ENCODE measurements around the gene NPHP1. TPM values are rescaled to one million over a fixed set of nuclear protein-coding genes. Genes with fewer than 3 reads are reported as not detected.

The NPHP1 gene
- total RNA-seq, 1 donor from 2014 or later, result 9.8 TPM

DNA sequence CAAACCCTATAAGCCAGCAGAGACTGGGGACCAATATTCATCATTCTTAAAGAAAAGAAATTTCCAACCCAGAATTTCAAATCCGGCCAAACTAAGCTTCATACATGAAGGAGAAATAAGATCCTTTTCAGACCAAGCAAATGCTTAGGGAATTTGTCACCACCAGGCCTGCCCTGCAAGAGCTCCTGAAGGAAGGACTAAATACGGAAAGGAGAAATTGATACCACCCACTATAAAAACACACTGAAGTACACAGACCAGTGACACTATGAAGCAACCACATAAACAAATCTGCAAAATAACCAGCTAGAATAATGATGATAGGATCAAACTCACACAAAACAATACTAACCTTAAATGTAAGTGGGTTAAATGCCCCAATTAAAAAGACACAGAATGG is 22.4 kb downstream of the NPHP1 start:
- H3K9me3 ChIP-seq, result no peaks in the 10 kb centered on the region
- TF ChIP-seq, protein P1, sequence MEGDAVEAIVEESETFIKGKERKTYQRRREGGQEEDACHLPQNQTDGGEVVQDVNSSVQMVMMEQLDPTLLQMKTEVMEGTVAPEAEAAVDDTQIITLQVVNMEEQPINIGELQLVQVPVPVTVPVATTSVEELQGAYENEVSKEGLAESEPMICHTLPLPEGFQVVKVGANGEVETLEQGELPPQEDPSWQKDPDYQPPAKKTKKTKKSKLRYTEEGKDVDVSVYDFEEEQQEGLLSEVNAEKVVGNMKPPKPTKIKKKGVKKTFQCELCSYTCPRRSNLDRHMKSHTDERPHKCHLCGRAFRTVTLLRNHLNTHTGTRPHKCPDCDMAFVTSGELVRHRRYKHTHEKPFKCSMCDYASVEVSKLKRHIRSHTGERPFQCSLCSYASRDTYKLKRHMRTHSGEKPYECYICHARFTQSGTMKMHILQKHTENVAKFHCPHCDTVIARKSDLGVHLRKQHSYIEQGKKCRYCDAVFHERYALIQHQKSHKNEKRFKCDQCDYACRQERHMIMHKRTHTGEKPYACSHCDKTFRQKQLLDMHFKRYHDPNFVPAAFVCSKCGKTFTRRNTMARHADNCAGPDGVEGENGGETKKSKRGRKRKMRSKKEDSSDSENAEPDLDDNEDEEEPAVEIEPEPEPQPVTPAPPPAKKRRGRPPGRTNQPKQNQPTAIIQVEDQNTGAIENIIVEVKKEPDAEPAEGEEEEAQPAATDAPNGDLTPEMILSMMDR (IDR thresholded peaks at IDR 0.05), result no peak
- intact Hi-C loops (cut with DNase I), result no loop called here

DNA sequence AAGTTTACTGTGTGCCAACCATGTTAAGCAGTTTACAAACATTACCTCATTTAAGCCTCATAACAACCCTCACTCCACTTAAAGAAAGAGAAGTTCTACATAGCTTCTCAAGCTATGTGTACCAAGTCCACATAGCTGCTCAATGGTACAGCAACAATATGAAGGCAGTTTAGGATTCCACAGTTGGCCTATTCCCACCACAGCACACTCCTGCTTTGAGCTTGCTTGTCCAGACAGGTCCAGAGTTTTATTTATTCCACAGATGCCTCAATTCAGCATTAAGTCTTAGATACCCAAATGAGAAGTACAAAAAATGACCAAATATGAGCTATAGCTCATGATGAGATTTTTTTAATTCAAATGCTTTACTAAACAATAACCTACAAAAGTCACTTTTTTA is 24.8 kb downstream of the NPHP1 start:
- Histone ChIP-seq H3K27me3 (no peaks in the 10 kb centered on the region), H3K4me3 (no peak overlapping the region), H3K9me3 (no peaks in the 10 kb centered on the region), H3K4me1 (no peaks in the 10 kb centered on the region), H3K27ac (no peak overlapping the region), H3K36me3 (peaks cover 0 to 3% of the 10 kb centered on the region in 2 donors)
- no peak for DNase-seq (ENCODE audit: low spot score in 2 of 2)
- TF ChIP-seq, protein P1 (IDR thresholded peaks at IDR 0.05), result no peak
- intact Hi-C loops (cut with DNase I), result no loop called here

More for the DNA sequence above, 22.4 kb downstream of the NPHP1 start:
- H3K4me3 ChIP-seq, result no peak overlapping the region
- no peak overlapping the region for H3K27ac ChIP-seq
- no peaks in the 10 kb centered on the region for H3K36me3 ChIP-seq
- DNase-seq (ENCODE audit: low spot score in 2 of 2), result no peak
- no peaks in the 10 kb centered on the region for H3K4me1 ChIP-seq
- H3K27me3 ChIP-seq, result no peaks in the 10 kb centered on the region

DNA sequence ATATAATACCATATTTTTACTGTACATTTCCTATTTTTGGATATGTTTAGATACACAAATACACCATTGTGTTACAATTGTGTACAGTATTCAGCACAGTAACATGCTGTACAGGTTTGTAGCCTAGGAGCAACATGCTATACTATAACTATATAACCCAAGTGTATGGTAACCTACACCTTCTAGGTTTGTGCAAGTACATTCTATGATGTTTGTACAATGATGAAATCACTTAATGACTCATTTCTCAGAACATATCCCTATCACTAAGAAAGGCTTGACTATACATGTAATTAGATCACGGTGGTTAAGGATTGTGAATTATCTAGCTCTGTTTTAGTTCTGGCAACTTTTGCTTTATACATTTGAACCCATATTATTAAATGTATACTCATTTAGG is 31.3 kb downstream of the NPHP1 start:
- TF ChIP-seq, protein P1 (IDR thresholded peaks at IDR 0.05), result no peak
- Histone ChIP-seq H3K36me3 (peaks cover 0 to 3% of the 10 kb centered on the region in 2 donors), H3K9me3 (no peaks in the 10 kb centered on the region), H3K4me1 (no peaks in the 10 kb centered on the region), H3K27me3 (no peaks in the 10 kb centered on the region), H3K27ac (no peak overlapping the region), H3K4me3 (no peak overlapping the region)
- intact Hi-C loops (cut with DNase I), result no loop called here
- DNase-seq (ENCODE audit: low spot score in 2 of 2), result no peak

DNA sequence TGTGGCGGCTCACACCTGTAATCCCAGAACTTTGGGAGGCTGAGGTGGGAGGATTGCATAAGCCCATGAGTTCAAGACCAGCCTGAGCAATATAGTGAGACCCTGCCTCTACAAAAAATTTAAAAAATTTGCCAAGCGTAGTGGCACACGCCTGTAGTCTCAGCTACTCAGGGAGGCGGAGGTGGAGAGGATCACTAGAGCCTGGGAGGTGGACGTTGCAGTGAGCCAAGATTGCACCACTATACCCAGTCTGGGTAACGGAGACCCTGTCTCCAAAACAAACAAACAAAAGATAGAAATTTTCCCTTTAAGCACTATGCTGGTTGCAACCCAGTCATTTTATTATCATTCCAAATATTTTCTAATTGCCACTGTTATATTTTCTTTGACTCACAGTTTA is 32.3 kb downstream of the NPHP1 start:
- TF ChIP-seq, protein P1 (IDR thresholded peaks at IDR 0.05), result no peak
- Histone ChIP-seq H3K4me3 (no peak overlapping the region), H3K36me3 (peaks cover 0 to 3% of the 10 kb centered on the region in 2 donors), H3K4me1 (no peaks in the 10 kb centered on the region), H3K27ac (no peak overlapping the region), H3K9me3 (no peaks in the 10 kb centered on the region), H3K27me3 (no peaks in the 10 kb centered on the region)
- DNase-seq (ENCODE audit: low spot score in 2 of 2), result no peak
- intact Hi-C loops (cut with DNase I), result no loop called here

DNA sequence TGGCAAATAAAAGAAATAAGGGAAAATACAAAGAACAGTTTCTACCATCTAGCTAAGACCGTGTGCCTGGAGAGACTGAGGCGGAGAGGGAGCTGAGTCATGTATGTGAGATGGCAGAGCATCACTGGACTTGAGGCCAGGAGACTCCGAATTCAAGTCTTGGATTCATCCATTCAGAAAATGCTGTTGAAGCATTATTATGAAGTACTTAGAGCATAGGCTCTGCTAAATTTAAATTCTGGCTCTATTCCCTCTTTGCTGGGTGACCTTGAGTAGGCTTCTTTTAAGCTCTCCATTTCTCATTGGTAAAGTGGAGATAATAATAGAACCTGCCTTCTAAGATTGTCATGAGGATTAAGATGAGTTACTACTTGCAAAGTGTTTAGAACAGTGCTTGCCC is 34.7 kb downstream of the NPHP1 start:
- H3K9me3 ChIP-seq, result no peaks in the 10 kb centered on the region
- DNase-seq (ENCODE audit: low spot score in 2 of 2), result no peak
- no peaks in the 10 kb centered on the region for H3K27me3 ChIP-seq
- H3K27ac ChIP-seq, result no peak overlapping the region
- TF ChIP-seq, protein P1 (IDR thresholded peaks at IDR 0.05), result no peak
- H3K4me1 ChIP-seq, result no peaks in the 10 kb centered on the region
- no peak overlapping the region for H3K4me3 ChIP-seq
- no peaks in the 10 kb centered on the region for H3K36me3 ChIP-seq
- intact Hi-C loops (cut with DNase I), result no loop called here
